Upper lobe of left lung (tissue), 6 donors: Measurements from ENCODE around the gene HDAC7. TPM values are rescaled to one million over a fixed set of nuclear protein-coding genes. Genes with fewer than 3 reads are reported as not detected.

Experiments
- ATAC-seq, 2 donors: fragments of 200-7000 bp; cut with Tn5 transposase; one replicate each; pipeline ENCODE4 v1.9.1; 2022; ENCODE audit warnings: mild to moderate bottlenecking in 2 of 2, moderate library complexity in 2 of 2; ENCODE audit not compliant: low FRiP score in 2 of 2
- DNase-seq, 2 donors: peaks; one replicate each; pipeline ENCODE4 v3.0.0-alpha.2; 2019 to 2020
- H3K27ac ChIP-seq, 4 donors: fragments of 200-600 bp; sonication (generic); one replicate each; pipeline ENCODE4 v1.5.1; 2016 to 2019
- H3K27me3 ChIP-seq, 4 donors: fragments of 200-600 bp; sonication (generic); one replicate each; pipeline ENCODE4 v1.5.1; 2017 to 2019
- H3K36me3 ChIP-seq, 4 donors: fragments of 200-600 bp; sonication (generic); one replicate each; pipeline ENCODE4 v1.5.1; 2016 to 2019
- H3K4me1 ChIP-seq, 4 donors: fragments of 200-600 bp; sonication (generic); one replicate each; pipeline ENCODE4 v1.5.1; 2018 to 2019
- H3K4me3 ChIP-seq, 4 donors: fragments of 200-600 bp; sonication (generic); one replicate each; pipeline ENCODE4 v1.5.1; 2017 to 2019; ENCODE audit warnings: mild to moderate bottlenecking in 2 of 4, moderate library complexity in 1 of 4
- H3K9me3 ChIP-seq, 4 donors: fragments of 200-600 bp; sonication (generic); one replicate each; pipeline ENCODE4 v1.5.1; 2018 to 2019
- CTCF ChIP-seq, 6 experiments: fragments of 450-650 bp in 4 of 6; fragments of 200-600 bp in 2 of 6; sonication (generic) in 2 of 6; IDR thresholded peaks; one replicate each; pipeline ENCODE4 v1.5.1; 2016 to 2019; ENCODE audit warnings: antibody characterized with exemption in 6 of 6
- EP300 ChIP-seq, 4 donors: sonication (generic); formaldehyde crosslinking; IDR thresholded peaks; one replicate each; pipeline ENCODE4 v1.5.1; 2017; ENCODE audit warnings: antibody characterized with exemption in 4 of 4, control low read depth in 2 of 4
- POLR2A ChIP-seq, 4 donors: fragments of 450-650 bp; IDR thresholded peaks; one replicate each; pipeline ENCODE4 v1.5.1; 2016 to 2017; ENCODE audit warnings: antibody characterized with exemption in 4 of 4, mild to moderate bottlenecking in 2 of 4
- POLR2AphosphoS5 ChIP-seq, 2 donors: sonication (generic); formaldehyde crosslinking; IDR thresholded peaks; one replicate each; pipeline ENCODE4 v1.5.1; 2017; ENCODE audit warnings: antibody characterized with exemption in 2 of 2
- WGBS, 2 donors: methylation state at CpG; one replicate each; pipeline ENCODE4 v1.1.5; 2017 to 2018; 5-methylcytosine and 5-hydroxymethylcytosine counted together
- total RNA-seq, 6 donors: library from RNA; depleted of rRNA in 4 of 6; stranded (reverse); fragments of >200 nt in 4 of 6; gene quantifications; one replicate each; pipeline versions ENCODE4 v1.1.0 to v1.2.1, GENCODE V29; 2016 to 2021
- donor health status: DM: no; HTN: no; CAD: no; lungs with moderate emphysema.
- donor health status: DM: no; HTN: yes; CAD: no; lungs with severe emphysema.

The HDAC7 gene
- total RNA-seq, 6 donors from 2014 or later = 66.6 to 164 (median 126) TPM

GRCh38 chr12:47770086-47770726, 49.5 kb downstream of the HDAC7 start:
- ATAC-seq = peak; percentile 35 to 70
- Histone ChIP-seq H3K27me3 (no peaks in the 10 kb centered on the region), H3K36me3 (no peaks in the 10 kb centered on the region), H3K4me3 (no peak overlapping the region), H3K4me1 (peaks cover 24 to 34% (median 29%) of the 10 kb centered on the region in 4 donors), H3K27ac (peak overlapping the region; percentile 48 to 69 (median 57)), H3K9me3 (no peaks in the 10 kb centered on the region)
- TF ChIP-seq EP300 (IDR thresholded peaks at IDR 0.05) (peak in 1 of 4 donors; percentile 4), CTCF (IDR thresholded peaks at IDR 0.05) (no peak), POLR2AphosphoS5 (IDR thresholded peaks at IDR 0.05) (peak in 1 of 2 donors; percentile 17), POLR2A (IDR thresholded peaks at IDR 0.05) (no peak)
- 59 to 72% methylated on average over 3 of the region's 3 CpGs for WGBS, 2 donors
- DNase-seq = no peak

- DNase-seq = no peak
- peak overlapping the region in 2 of 4 donors; percentile 63 to 69 for H3K27ac ChIP-seq
- TF ChIP-seq POLR2AphosphoS5 (IDR thresholded peaks at IDR 0.05) = no peak
- no peak for TF ChIP-seq CTCF (IDR thresholded peaks at IDR 0.05)
- no peak for TF ChIP-seq EP300 (IDR thresholded peaks at IDR 0.05)
- TF ChIP-seq POLR2A (IDR thresholded peaks at IDR 0.05) = no peak
Observed at GRCh38 chr12:47769234-47770085, 50.2 kb downstream of the HDAC7 start.

GRCh38 chr12:47768323-47768811, 51.3 kb downstream of the HDAC7 start:
- DNase-seq (no peak), ATAC-seq (no peak)
- Histone ChIP-seq H3K4me3 (no peak overlapping the region), H3K27ac (no peak overlapping the region), H3K27me3 (no peaks in the 10 kb centered on the region), H3K9me3 (no peaks in the 10 kb centered on the region), H3K36me3 (no peaks in the 10 kb centered on the region), H3K4me1 (peaks cover 8 to 17% (median 13%) of the 10 kb centered on the region in 4 donors)
- WGBS, 2 donors = 65 to 72% methylated on average over 2 of the region's 2 CpGs
- TF ChIP-seq POLR2AphosphoS5 (IDR thresholded peaks at IDR 0.05) = no peak
- TF ChIP-seq CTCF (IDR thresholded peaks at IDR 0.05) = no peak
- no peak for TF ChIP-seq POLR2A (IDR thresholded peaks at IDR 0.05)
- no peak for TF ChIP-seq EP300 (IDR thresholded peaks at IDR 0.05)

More at GRCh38 chr12:47769234-47770085, 50.2 kb downstream of the HDAC7 start:
- Histone ChIP-seq H3K4me3 (no peak overlapping the region), H3K27me3 (no peaks in the 10 kb centered on the region), H3K4me1 (peaks cover 16 to 27% (median 22%) of the 10 kb centered on the region in 4 donors), H3K36me3 (no peaks in the 10 kb centered on the region), H3K9me3 (no peaks in the 10 kb centered on the region)
- 75 to 82% methylated on average over 4 of the region's 4 CpGs for WGBS, 2 donors
- no peak for ATAC-seq

GRCh38 chr12:47767216-47767724, 52.4 kb downstream of the HDAC7 start:
- H3K9me3 ChIP-seq = no peaks in the 10 kb centered on the region
- peak in 1 of 2 donors; percentile 62 for ATAC-seq
- H3K27me3 ChIP-seq = no peaks in the 10 kb centered on the region

More at GRCh38 chr12:47767216-47767724, 52.4 kb downstream of the HDAC7 start:
- no peak overlapping the region for H3K4me3 ChIP-seq
- H3K36me3 ChIP-seq = no peaks in the 10 kb centered on the region
- peaks cover 3 to 11% (median 8%) of the 10 kb centered on the region in 4 donors for H3K4me1 ChIP-seq
- 49 to 51% methylated on average over 4 of the region's 4 CpGs for WGBS, 2 donors
- TF ChIP-seq CTCF (IDR thresholded peaks at IDR 0.05) = peak; percentile 38 to 75 (median 56)
- no peak for TF ChIP-seq POLR2A (IDR thresholded peaks at IDR 0.05)
- no peak overlapping the region for H3K27ac ChIP-seq
- peak in 1 of 2 donors; percentile 67 for DNase-seq
